Glutamatergic neuron (in vitro differentiated cells): ENCODE data around the gene LAMC3. TPM values are rescaled to one million over a fixed set of nuclear protein-coding genes. Genes with fewer than 3 reads are reported as not detected.

Experiments
- DNase-seq: peaks from one replicate; pipeline ENCODE4 v3.0.0; 2022
- H3K27ac Mint-ChIP-seq: one replicate; pipeline ENCODE4 v1.8.0; 2020; ENCODE audit warnings: mild to moderate bottlenecking, mixed read lengths, inconsistent platforms; ENCODE audit not compliant: unreplicated experiment
- H3K27me3 Mint-ChIP-seq: one replicate; pipeline ENCODE4 v1.8.0; 2020; ENCODE audit warnings: mild to moderate bottlenecking, moderate library complexity, mixed read lengths, inconsistent platforms; ENCODE audit not compliant: unreplicated experiment
- H3K36me3 Mint-ChIP-seq: one replicate; pipeline ENCODE4 v1.8.0; 2020; ENCODE audit warnings: mild to moderate bottlenecking, mixed read lengths, inconsistent platforms; ENCODE audit not compliant: unreplicated experiment
- H3K4me1 Mint-ChIP-seq: one replicate; pipeline ENCODE4 v1.8.0; 2020; ENCODE audit warnings: mild to moderate bottlenecking, low read depth, mixed read lengths, inconsistent platforms; ENCODE audit not compliant: unreplicated experiment
- H3K4me3 Mint-ChIP-seq: one replicate; pipeline ENCODE4 v1.8.0; 2020; ENCODE audit warnings: mild to moderate bottlenecking, mixed read lengths, inconsistent platforms; ENCODE audit not compliant: unreplicated experiment
- H3K9me3 Mint-ChIP-seq: one replicate; pipeline ENCODE4 v1.8.0; 2020; ENCODE audit warnings: mild to moderate bottlenecking, moderate library complexity, mixed read lengths, inconsistent platforms; ENCODE audit not compliant: unreplicated experiment
- total RNA-seq: library from RNA; stranded (reverse); fragmentation: NEBNext Ultra II Directional; extraction: Animal tissue kit (Norgen Biotek cat#: 25700); gene quantifications from one replicate; pipeline ENCODE4 v1.2.1, GENCODE V29; 2021; ENCODE audit not compliant: unreplicated experiment
- TF ChIP-seq, protein P1 (sequence below): fragments of 200-600 bp; sonication (generic); IDR thresholded peaks from one replicate; pipeline ENCODE4 v1.5.0; 2021; ENCODE audit not compliant: partially characterized antibody, unreplicated experiment

LAMC3 gene
- total RNA-seq, 1 donor from 2014 or later = 0.17 TPM

DNA sequence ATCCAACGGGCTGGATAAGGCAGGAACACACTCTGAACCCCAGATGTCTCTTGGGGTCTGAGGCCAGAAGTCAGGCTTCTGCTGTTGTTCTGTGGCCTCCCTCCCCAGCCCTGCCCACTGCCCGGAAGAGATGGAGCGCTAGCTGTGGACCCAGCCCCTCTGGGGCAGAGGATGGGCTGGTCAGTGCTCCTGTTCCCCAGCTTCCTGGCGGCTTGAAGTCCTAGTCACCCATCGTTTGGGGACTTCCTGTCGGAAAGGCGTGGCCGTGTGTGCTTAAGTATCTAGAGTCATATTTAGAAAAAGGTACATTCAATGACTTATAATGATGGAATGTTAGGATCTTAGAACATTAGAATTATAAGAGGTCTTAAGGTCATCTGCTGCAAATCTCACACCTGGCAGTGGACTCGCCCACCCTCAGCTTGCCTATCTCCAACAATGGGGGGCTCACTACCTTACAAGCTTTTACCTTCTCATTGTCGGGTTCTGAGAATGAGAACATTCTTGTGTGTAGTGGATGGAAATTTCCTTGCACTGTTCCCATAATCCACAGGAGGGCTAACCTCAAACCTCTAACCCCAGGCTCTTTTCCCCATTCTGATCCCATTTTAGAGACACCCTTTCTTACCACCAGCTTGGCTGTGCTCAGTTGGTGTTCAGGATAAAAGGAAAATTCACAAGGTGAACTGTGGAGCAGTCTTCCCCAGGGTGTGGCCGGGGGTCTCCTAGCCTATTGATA is 74.0 kb downstream of the LAMC3 start:
- TF ChIP-seq, protein P1, sequence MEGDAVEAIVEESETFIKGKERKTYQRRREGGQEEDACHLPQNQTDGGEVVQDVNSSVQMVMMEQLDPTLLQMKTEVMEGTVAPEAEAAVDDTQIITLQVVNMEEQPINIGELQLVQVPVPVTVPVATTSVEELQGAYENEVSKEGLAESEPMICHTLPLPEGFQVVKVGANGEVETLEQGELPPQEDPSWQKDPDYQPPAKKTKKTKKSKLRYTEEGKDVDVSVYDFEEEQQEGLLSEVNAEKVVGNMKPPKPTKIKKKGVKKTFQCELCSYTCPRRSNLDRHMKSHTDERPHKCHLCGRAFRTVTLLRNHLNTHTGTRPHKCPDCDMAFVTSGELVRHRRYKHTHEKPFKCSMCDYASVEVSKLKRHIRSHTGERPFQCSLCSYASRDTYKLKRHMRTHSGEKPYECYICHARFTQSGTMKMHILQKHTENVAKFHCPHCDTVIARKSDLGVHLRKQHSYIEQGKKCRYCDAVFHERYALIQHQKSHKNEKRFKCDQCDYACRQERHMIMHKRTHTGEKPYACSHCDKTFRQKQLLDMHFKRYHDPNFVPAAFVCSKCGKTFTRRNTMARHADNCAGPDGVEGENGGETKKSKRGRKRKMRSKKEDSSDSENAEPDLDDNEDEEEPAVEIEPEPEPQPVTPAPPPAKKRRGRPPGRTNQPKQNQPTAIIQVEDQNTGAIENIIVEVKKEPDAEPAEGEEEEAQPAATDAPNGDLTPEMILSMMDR = no peak
- peaks cover 3% of the 10 kb centered on the region for H3K27me3 Mint-ChIP-seq
- no peak for DNase-seq
- no peaks in the 10 kb centered on the region for H3K4me1 Mint-ChIP-seq
- peaks cover 1% of the 10 kb centered on the region for H3K9me3 Mint-ChIP-seq
- H3K4me3 Mint-ChIP-seq = no peak overlapping the region
- no peak overlapping the region for H3K27ac Mint-ChIP-seq
- H3K36me3 Mint-ChIP-seq = no peaks in the 10 kb centered on the region

DNA sequence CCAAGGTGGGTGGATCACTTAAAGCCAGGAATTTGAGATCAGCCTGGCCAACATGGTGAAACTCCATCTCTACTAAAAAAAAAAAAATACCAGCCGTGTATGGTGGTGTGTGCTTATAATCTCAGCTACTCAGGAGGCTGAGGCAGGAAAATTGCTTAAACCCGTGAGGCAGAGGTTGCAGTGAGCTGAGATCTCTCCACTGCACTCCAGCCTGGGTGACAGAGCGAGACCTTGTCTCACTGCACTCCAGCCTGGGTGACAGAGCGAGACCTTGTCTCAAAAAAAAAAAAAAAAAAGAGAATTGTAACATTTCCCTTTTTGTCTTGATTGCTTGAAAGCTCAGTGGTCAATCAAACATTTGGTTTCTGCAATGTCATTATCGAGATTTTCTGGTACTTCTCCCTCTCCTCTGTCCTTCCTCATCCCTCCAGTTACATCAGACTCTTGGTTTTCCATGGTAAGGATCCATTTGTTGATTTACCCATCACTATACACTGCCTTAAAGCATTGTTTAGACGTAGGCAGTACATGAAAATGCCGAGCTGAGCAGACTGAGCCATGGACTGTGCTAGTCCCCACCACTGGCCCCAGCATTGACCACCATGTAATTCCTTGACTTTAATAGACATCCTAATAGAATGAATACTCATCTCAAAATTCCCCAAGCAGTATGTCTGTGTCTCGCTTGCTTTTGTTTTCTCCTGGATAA is 75.8 kb downstream of the LAMC3 start:
- H3K36me3 Mint-ChIP-seq = no peaks in the 10 kb centered on the region
- no peak for DNase-seq
- no peak overlapping the region for H3K27ac Mint-ChIP-seq
- TF ChIP-seq, protein P1 = no peak
- H3K4me3 Mint-ChIP-seq = no peak overlapping the region
- H3K4me1 Mint-ChIP-seq = no peaks in the 10 kb centered on the region
- peaks cover 2% of the 10 kb centered on the region for H3K27me3 Mint-ChIP-seq
- peaks cover 1% of the 10 kb centered on the region for H3K9me3 Mint-ChIP-seq

DNA sequence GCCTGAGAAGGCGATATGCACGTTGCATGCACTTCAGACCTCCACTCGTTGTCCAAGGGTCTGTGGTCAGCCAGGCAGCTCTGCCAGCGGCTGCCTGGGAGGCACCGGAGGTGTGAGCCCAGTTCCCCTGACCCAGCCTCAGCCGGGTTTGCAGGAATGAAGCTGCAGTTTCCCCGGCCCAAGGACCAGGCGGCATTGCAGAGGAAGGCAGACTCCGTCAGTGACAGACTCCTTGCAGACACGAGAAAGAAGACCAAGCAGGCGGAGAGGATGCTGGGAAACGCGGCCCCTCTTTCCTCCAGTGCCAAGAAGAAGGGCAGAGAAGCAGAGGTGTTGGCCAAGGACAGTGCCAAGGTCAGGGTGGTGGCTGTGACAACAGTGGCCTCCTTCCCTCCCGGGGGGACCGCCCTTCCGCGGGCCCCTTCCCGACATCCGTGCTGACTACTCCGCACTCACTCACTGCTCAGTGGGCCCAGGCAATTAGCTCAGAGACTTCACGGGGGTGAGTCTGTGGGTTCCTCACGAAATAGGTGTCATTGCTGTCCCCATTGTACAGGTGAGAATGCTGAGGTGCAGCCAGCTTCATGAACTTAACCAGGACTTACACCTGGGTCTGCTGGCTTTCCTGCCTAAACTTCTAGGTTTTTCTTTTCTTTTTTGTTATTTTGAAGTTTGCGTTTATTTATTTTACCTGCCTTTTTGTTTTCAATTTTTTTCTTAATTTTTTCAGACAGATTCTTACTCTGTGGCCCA is 76.6 kb downstream of the LAMC3 start:
- Mint-ChIP-seq H3K4me3 (no peak overlapping the region), H3K9me3 (peaks cover 1% of the 10 kb centered on the region), H3K4me1 (no peaks in the 10 kb centered on the region), H3K27me3 (peaks cover 2% of the 10 kb centered on the region), H3K36me3 (no peaks in the 10 kb centered on the region), H3K27ac (no peak overlapping the region)
- TF ChIP-seq, protein P1 = no peak
- no peak for DNase-seq

DNA sequence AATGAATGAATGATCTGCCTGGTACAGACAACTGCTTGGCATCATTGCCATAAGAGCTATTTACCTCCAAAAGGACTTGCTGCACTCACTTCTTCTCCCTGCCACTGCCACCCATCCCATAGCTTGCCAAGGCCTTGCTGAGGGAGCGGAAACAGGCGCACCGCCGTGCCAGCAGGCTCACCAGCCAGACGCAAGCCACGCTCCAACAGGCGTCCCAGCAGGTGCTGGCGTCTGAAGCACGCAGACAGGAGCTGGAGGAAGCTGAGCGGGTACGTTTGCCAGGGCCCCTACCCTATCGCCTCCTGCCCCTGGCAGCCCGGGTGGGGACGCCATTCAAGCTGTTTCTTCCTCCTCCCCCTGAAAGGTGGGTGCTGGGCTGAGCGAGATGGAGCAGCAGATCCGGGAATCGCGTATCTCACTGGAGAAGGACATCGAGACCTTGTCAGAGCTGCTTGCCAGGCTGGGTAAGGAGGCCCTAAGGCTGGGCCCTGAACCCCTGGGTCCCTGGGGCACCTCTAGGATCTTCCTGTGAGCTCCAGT is 78.5 kb downstream of the LAMC3 start:
- H3K27me3 Mint-ChIP-seq = no peaks in the 10 kb centered on the region
- DNase-seq = no peak
- TF ChIP-seq, protein P1 = no peak
- H3K4me3 Mint-ChIP-seq = no peak overlapping the region
- no peaks in the 10 kb centered on the region for H3K36me3 Mint-ChIP-seq
- H3K9me3 Mint-ChIP-seq = no peaks in the 10 kb centered on the region
- H3K4me1 Mint-ChIP-seq = peaks cover 5% of the 10 kb centered on the region
- no peak overlapping the region for H3K27ac Mint-ChIP-seq
